Tibial nerve (tissue), 4 donors: ENCODE measurements around the gene KRTAP5-1. TPM values are rescaled to one million over a fixed set of nuclear protein-coding genes. Genes with fewer than 3 reads are reported as not detected.
A peak's percentile ranks its signal among the peaks of the same experiment; 100 is the strongest.

Experiments
- DNase-seq, 2 donors: peaks; one replicate each; pipeline ENCODE4 v3.0.0-alpha.2; 2019; ENCODE audit warnings: low spot score in 2 of 2
- H3K27ac ChIP-seq, 4 donors: fragments of 200-600 bp; sonication (generic) in 3 of 4; one replicate each; pipeline ENCODE4 v1.5.1; 2017 to 2019; ENCODE audit warnings: mild to moderate bottlenecking in 1 of 4
- H3K27me3 ChIP-seq, 2 donors: fragments of 200-600 bp; sonication (generic) in 1 of 2; one replicate each; pipeline versions ENCODE4 v1.5.1 to v1.6.0; 2017 to 2019
- H3K36me3 ChIP-seq, 3 donors: fragments of 200-600 bp; sonication (generic); one replicate each; pipeline ENCODE4 v1.5.1; 2018 to 2019
- H3K4me1 ChIP-seq, 4 donors: fragments of 200-600 bp; sonication (generic) in 3 of 4; one replicate each; pipeline ENCODE4 v1.5.1; 2017 to 2019
- H3K4me3 ChIP-seq, 4 donors: fragments of 200-600 bp; sonication (generic) in 3 of 4; one replicate each; pipeline ENCODE4 v1.5.1; 2017 to 2019; ENCODE audit warnings: mild to moderate bottlenecking in 1 of 4, moderate library complexity in 1 of 4
- H3K9me3 ChIP-seq, 4 donors: fragments of 200-600 bp; sonication (generic) in 3 of 4; one replicate each; pipeline ENCODE4 v1.5.1; 2017 to 2019
- CTCF ChIP-seq, 5 experiments: fragments of 200-600 bp in 3 of 5; fragments of 450-650 bp in 2 of 5; sonication (generic) in 3 of 5; IDR thresholded peaks; one replicate each; pipeline ENCODE4 v1.5.1; 2016 to 2019; ENCODE audit warnings: antibody characterized with exemption in 5 of 5, mild to moderate bottlenecking in 3 of 5, moderate library complexity in 2 of 5
- EP300 ChIP-seq, 2 donors: sonication (generic); formaldehyde crosslinking; IDR thresholded peaks; one replicate each; pipeline ENCODE4 v1.6.1; 2017; ENCODE audit warnings: antibody characterized with exemption in 2 of 2, mild to moderate bottlenecking in 1 of 2
- POLR2A ChIP-seq, 2 donors: fragments of 450-650 bp; IDR thresholded peaks; one replicate each; pipeline ENCODE4 v1.6.1; 2017; ENCODE audit warnings: antibody characterized with exemption in 2 of 2, mild to moderate bottlenecking in 2 of 2, moderate library complexity in 2 of 2
- WGBS, 2 donors: methylation state at CpG; one replicate each; pipeline ENCODE4 v1.1.5; 2018; 5-methylcytosine and 5-hydroxymethylcytosine counted together
- total RNA-seq, 4 donors: library from RNA; depleted of rRNA; stranded (reverse); fragments of >200 nt; gene quantifications; one replicate each; pipeline ENCODE4 v1.1.0, GENCODE V29; 2016

The KRTAP5-1 gene
- total RNA-seq, 4 donors from 2014 or later, result not detected

- Histone ChIP-seq H3K4me1 (peaks cover 0 to 42% (median 19%) of the 10 kb centered on the region in 4 donors), H3K27me3 (peaks cover 0 to 7% of the 10 kb centered on the region in 2 donors), H3K9me3 (no peaks in the 10 kb centered on the region), H3K4me3 (no peak overlapping the region), H3K36me3 (peaks cover 0 to 14% (median 0%) of the 10 kb centered on the region in 3 donors), H3K27ac (peak overlapping the region in 3 of 4 donors; percentile 19 to 79 (median 74))
- TF ChIP-seq CTCF (IDR thresholded peaks at IDR 0.05) (no peak), POLR2A (IDR thresholded peaks at IDR 0.05) (no peak), EP300 (IDR thresholded peaks at IDR 0.05) (no peak)
- no peak for DNase-seq
- WGBS, 2 donors, result 65 to 71% methylated on average over 15 to 20 of the region's 20 CpGs
Observed at GRCh38 chr11:1553808-1554594, 31.1 kb downstream of the KRTAP5-1 start.

- DNase-seq, result no peak
- no peaks in the 10 kb centered on the region for H3K36me3 ChIP-seq
- WGBS, 2 donors, result 58 to 62% methylated on average over 12 to 13 of the region's 13 CpGs
- H3K9me3 ChIP-seq, result no peaks in the 10 kb centered on the region
- H3K4me1 ChIP-seq, result peaks cover 0 to 42% (median 30%) of the 10 kb centered on the region in 4 donors
- H3K27ac ChIP-seq, result peak overlapping the region; percentile 20 to 82 (median 46)
- no peak overlapping the region for H3K4me3 ChIP-seq
- H3K27me3 ChIP-seq, result peaks cover 0 to 43% of the 10 kb centered on the region in 2 donors
- TF ChIP-seq CTCF (IDR thresholded peaks at IDR 0.05) (peak in 1 of 5 experiments; percentile 19), EP300 (IDR thresholded peaks at IDR 0.05) (no peak), POLR2A (IDR thresholded peaks at IDR 0.05) (no peak)
Observed at GRCh38 chr11:1549338-1550330, 35.4 kb downstream of the KRTAP5-1 start.

GRCh38 chr11:1548221-1549070, 36.6 kb downstream of the KRTAP5-1 start:
- Histone ChIP-seq H3K9me3 (no peaks in the 10 kb centered on the region), H3K27me3 (peaks cover 0 to 44% of the 10 kb centered on the region in 2 donors), H3K27ac (peak overlapping the region; percentile 34 to 82 (median 62)), H3K36me3 (no peaks in the 10 kb centered on the region), H3K4me1 (peaks cover 0 to 33% (median 26%) of the 10 kb centered on the region in 4 donors), H3K4me3 (peak overlapping the region in 2 of 4 donors; percentile 16 to 35)
- 16 to 21% methylated on average over 28 to 33 of the region's 34 CpGs for WGBS, 2 donors
- TF ChIP-seq EP300 (IDR thresholded peaks at IDR 0.05) (peak; percentile 47 to 82), POLR2A (IDR thresholded peaks at IDR 0.05) (peak in 1 of 2 donors; percentile 49), CTCF (IDR thresholded peaks at IDR 0.05) (no peak)
- DNase-seq, result no peak

- Histone ChIP-seq H3K27me3 (peaks cover 0 to 40% of the 10 kb centered on the region in 2 donors), H3K27ac (peak overlapping the region in 3 of 4 donors; percentile 16 to 82 (median 53)), H3K4me1 (peaks cover 0 to 33% (median 26%) of the 10 kb centered on the region in 4 donors), H3K36me3 (no peaks in the 10 kb centered on the region), H3K4me3 (peak overlapping the region in 2 of 4 donors; percentile 16 to 45), H3K9me3 (no peaks in the 10 kb centered on the region)
- no peak for DNase-seq
- no peak for TF ChIP-seq CTCF (IDR thresholded peaks at IDR 0.05)
- TF ChIP-seq POLR2A (IDR thresholded peaks at IDR 0.05), result no peak
- no peak for TF ChIP-seq EP300 (IDR thresholded peaks at IDR 0.05)
- WGBS, 2 donors, result 24 to 31% methylated on average over 17 to 22 of the region's 33 CpGs
Observed at GRCh38 chr11:1547467-1548098, 37.5 kb downstream of the KRTAP5-1 start.
